HG02943 (cell line): ENCODE data around the gene NPY4R2.
"Not testable (repeated sequence)": the region's sequence is repeated elsewhere in the genome, so short reads cannot be mapped to it uniquely, and the experiment has no call there.

Source experiments
- ATAC-seq: cut with Tn5 transposase; IDR thresholded peaks from one replicate; pipeline ENCODE4 v1.9.1; 2021; ENCODE audit warnings: mild to moderate bottlenecking, low read depth, moderate library complexity; ENCODE audit not compliant: unreplicated experiment

Gene NPY4R2

DNA sequence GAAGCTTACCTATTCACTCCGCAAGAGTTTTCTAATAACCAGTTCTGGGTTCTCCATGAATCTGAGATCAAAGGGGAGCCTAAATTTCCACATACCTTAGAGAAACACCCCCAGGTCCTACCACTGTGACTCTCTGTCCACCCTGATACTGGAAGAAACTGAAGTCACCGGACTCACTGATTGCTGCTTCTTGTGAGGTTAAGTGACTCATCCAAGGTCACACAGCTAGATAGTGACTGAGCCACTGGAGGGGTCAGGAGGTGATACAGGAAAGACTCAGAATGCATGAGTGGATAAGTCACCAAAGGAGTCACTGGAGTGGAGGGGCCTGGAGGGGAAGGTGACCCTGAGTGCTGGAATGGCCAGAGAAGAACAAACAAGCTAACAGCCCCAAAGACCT, 9.8 kb downstream of the NPY4R2 start:
- ATAC-seq, result not testable (repeated sequence)

DNA sequence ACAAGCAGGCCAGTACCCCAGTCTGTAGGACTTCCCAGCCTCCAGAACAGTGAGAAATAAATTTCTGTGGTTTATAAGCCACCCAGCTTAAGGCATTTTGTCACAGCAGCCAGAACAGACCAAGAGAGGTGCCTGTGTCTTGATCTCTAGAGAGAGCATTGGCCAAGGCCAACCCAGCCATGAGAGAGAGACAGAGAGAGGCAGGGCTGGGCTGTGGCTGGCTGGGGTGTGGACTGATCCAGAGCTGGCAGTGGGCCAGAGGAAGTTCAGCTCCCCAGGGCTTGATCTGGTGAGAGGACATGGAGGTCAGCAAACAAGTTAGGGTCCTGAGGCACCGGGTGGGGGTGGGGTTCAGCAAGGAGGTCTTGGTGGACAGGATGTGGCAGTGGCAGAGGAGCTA, 14.4 kb downstream of the NPY4R2 start:
- ATAC-seq, result not testable (repeated sequence)

DNA sequence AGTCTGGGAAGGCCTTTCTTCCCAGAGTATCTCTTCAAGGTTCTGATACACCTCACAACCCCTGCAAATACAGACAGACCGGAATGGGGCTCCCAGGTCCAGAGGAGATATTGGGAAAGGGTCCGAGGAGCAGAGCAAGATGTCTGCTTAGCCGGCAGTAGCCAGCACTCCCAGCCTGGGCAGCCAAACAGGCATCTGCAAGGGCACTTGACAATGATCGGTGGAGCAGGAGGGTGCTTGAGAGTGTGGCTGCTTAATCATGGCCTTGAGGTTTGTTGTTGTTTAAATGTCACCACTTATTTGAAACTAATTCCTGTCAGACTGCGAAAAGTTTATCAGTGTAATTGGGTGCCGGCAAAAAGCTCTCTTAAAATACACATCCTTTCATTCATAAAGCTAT, 15.0 kb downstream of the NPY4R2 start:
- ATAC-seq, result not testable (repeated sequence)

DNA sequence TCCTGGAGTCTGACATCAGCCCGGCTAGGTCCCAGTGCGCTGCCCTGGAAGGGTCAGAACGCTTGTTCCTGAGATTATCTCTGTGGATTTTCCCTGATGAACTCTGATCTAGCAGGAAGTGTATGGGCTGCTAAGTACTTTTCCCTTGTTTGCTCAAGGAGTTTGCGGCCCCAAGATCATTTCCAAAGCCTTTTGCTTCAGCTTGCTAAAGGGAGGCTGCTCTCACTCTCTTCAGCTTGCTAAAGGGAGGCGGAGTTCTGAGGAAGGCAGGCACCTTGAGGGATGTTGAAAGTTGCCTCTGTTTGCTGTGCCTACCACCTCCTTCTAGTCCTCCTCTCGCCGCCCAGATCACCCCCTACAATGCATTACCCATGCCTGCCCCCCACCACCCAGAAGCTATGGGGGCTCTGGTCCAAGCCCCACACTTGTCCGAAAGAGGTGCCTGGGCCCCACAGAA, 18.3 kb downstream of the NPY4R2 start:
- ATAC-seq, result not testable (repeated sequence)

DNA sequence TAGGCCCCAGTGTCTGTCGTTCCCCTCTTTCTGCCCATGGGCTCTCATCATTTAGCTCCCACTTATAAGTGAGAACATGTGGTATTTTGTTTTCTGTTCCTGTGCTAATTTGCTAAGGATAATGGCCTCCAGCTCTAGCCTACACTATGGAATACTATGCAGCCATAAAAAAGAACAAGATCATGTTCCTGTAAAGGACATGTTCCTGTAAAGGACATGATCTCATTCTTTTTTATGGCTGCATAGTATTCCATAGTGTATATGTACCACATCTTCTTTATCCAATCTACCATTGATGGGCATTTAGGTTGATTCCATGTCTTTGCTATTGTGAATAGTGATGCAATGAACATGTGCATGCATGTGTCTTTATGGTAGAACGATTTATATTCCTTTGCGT, 19.2 kb downstream of the NPY4R2 start:
- ATAC-seq, result not testable (repeated sequence)

DNA sequence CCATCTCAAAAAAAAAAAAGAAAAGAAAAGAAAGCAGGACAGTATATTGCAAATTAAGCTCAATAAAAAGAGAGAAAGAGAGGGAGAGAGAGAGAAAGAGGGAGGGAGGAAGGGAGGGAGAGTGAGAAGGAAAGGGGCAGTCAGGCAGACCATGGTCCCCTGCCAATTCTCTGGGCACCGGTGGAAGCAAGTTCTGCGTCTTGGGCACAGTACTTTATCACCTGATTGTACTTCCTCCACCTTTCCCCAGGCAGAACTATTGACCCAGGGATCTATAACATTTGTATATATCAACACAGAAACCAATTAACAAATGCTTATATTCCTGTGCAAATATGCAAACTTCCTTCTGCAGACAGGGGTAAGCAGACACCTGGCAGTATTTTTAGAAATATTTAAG, 22.4 kb downstream of the NPY4R2 start:
- ATAC-seq, result not testable (repeated sequence)

DNA sequence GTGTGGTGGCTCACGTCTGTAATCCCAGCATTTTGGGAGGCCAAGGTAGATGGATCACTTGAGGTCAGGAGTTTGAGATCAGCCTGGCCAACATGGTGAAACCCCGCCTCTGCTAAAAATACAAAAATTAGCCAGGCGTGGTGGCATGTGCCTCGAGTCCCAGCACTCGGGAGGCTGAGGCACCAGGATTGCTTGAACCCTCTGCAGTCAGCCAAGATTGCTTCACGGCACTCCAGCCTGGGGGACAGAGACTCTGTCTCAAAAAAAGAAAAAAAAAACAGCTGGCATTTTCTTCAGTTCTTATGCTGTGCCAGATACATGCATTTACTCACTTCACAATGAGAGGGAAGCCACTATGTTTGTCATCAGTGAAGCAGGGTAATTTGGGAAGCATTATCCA, 22.9 kb downstream of the NPY4R2 start:
- ATAC-seq, result not testable (repeated sequence)

DNA sequence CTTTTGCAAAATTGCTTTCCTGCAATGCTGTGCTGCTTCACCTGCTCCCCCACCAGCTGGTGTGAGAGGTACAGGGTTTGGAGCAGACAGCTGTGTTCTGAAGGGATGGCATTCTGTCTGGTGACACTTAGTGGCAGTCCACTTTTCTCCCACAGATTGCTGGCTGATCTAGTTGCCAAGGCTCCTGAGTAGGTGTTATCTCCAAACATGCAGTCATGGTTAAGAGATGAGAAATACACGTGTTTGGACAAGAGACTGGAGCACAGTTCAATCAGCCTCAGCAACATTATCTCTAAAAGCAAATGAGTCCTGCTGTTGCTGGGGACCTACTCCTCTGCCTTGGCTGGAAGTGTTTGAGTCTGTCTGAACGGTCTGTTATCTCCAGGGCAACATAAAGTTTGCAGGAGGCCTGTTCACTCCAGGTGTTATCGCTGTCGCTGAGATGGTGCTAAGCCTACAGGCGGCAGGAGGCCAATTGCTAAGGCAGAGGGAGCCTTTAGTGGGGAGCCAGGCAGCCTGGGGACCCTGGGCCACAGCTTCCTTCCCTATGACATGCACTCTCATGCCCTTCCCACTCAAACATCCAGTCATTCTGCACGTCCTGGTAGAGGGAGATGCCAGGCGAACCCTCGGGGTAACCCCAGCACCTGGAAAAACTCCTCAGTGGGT, 24.0 kb downstream of the NPY4R2 start:
- not testable (repeated sequence) for ATAC-seq

DNA sequence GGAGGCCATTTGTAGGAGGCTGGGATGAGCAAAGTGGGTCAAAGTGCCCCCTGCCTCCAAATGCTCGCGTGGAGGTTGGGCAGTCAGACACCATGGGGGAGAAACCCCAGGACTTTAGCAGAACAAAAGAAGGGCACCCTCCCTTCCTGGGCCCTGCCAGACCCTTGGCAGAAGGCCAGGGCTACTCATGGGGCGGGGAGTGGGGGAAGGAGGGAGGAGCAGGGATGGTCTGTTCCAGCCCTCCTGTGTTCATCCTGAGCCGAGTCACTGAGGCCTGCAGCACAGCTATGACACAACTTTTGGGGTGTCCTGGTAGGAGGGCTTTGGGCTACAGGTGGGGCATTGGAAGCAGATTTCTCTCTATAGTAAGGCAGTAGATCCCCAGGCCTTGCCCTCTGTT, 24.9 kb downstream of the NPY4R2 start:
- not testable (repeated sequence) for ATAC-seq

DNA sequence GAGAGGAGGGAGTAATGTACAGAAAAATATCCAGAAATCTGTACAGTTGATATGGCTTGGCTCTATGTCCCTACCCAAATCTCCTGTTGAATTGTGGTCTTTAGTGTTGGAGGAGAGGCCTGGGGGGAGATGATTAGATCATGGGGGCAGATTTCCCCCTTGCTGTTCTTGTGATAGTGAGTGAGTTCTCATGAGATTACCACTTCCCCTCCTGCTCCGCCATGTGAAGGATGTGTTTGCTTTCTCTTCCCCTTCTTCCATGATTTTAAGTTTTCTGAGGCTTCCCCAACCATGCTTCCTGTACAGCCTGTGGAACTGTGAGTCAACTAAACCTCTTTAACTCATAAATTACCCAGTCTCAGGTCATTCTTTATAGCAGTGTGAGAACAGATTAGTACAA, 29.0 kb downstream of the NPY4R2 start:
- ATAC-seq, result not testable (repeated sequence)

DNA sequence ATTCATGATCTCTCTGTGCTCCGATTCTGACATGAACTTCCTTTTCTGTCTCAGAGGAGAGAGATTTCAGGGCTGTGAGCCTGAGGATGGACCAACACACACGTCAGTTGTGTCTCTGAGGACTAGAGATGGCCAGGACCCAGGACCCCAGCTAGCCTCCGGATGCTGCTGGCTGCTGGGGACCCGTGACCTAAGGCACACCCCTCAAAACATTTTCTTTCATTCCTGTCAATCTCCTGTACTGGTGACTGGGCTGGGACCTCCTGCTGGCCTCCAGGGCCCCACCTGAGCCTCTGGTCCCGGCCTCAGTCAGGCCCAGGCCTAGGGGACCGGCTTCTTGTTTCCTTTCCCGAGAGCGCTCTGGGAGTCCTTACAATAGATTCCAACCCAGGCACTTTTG, 38.7 kb downstream of the NPY4R2 start:
- ATAC-seq, result not testable (repeated sequence)

DNA sequence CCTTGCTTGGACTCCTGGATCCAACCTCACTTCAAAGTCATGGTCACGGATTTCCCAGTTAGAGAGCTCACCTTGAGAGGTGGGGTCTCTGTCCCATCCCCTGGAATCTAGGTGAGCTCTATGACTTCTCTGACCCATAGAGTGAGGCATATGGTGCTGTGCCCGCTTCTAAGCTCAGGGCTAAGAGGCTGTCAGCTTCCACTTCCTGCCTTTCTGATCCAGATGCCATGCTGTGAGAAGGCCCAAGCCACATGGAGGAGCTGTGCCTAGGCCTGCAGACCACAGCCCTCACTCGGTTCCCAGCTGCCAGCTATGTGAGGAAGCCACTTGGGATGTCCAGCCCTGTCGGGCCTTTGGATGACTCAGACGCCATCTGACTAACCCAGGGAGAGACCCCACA, 41.2 kb downstream of the NPY4R2 start:
- not testable (repeated sequence) for ATAC-seq

DNA sequence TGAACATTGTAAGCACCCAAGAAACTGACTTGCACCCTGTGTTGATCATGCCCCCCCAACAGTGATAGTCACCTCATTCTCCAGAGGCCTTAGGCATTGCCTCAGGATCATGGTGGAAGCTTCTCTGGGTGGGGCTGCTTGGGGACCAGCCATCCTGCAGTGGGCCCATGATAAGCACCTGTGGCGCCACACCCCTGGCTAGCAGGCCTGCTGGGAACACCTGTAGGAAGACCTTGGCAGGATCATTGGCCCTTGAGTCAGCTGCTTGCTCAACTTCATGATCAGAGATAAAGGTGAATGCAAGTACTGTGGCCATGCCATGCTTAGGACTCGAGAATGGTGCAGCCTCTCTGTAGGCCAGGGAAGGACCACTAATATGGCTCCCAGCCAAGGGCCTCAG, 42.2 kb downstream of the NPY4R2 start:
- not testable (repeated sequence) for ATAC-seq

DNA sequence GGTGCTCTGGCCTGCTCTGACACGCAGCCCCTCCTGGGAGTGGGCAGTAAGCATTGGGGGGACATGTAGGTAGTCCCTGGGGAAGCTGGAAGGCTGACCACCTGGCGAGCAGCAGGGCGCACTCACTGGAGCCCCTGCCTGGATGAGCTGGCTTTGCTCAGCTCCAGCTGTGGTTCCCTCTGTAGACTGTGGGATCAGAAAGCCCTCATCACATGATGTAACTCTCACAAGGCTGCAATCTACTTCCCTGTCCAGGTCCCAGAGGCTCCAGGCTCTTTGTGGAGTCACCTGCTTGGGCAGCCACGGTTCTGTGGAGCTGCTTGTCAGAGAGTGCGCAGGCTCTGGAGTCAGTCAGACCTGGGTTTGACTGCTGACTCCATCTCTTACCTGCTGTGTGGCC, 44.3 kb downstream of the NPY4R2 start:
- ATAC-seq, result not testable (repeated sequence)

DNA sequence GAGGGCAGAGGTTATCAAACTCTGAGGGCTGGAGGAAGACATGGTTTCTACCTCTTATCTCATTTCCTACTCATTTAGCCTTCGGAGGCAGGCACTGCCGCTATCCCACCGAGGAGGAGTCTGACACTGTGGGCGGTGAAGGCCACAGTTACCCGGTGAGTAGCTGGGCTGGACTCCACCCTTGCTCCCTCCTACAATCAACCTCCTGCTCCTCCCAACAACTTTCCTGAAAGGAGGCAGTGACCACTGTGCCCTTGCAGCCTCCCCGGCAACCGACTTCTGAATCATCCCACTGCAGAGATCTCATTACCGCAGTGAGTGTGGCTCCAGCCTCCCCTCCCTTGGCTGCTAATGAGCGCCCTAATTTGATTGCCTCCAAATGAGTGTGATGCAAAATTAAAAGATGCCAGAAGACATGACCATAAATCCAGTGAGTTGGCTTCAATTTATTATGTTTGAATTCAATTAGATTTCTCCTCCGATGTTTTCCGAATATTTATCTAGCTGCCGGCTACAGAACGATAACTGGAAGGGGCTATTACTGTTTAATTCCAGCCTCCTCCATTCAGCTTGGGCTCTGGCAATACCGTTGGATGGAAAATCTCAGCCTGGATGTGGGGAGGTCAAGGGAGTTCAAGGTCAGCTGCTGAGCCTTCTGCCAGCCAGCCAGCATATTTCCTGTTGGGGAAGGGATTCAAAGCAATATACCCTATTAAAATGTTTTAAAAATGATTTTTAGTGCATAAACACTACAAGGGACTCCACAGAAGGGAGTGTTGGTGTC, 46.0 kb downstream of the NPY4R2 start:
- not testable (repeated sequence) for ATAC-seq

DNA sequence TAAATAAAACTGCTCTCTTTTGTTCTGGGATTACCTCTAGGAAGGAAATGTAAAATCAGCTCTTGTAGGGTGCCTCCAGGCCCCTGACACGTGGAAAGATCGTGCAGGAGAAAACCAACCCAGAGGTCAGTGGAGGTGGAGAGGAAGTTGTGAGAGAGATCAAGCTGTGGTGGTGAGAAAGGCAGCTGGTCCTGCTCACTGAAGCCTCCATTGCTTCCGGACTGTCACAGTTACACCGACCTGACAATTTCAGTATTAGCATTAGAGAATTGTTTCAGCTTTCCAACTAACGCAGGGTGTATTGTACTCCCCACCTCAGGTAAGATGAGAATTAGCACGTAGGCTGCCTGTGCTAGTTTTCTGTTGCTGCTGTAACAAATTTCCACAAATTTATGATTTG, 50.5 kb downstream of the NPY4R2 start:
- ATAC-seq, result not testable (repeated sequence)

DNA sequence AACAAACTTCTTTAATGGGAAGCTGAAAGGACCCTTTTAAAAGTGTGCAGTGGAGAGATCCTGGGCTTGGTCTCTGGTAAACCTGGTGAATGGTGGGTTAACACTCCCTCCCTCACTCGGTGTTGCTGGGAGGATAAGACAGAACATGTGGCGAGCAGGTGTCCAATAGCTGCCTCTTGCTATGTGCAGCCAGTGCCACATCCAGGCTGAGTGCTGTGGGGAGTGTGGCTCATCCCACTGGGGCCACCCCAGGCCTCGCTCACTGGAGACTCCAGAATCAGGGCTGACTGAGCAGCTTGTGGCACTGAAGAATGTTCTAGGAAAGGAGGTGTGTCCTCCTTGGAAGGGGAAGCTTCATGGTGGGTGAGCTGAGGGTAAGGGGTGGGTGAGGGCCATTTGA, 51.6 kb downstream of the NPY4R2 start:
- ATAC-seq, result not testable (repeated sequence)

DNA sequence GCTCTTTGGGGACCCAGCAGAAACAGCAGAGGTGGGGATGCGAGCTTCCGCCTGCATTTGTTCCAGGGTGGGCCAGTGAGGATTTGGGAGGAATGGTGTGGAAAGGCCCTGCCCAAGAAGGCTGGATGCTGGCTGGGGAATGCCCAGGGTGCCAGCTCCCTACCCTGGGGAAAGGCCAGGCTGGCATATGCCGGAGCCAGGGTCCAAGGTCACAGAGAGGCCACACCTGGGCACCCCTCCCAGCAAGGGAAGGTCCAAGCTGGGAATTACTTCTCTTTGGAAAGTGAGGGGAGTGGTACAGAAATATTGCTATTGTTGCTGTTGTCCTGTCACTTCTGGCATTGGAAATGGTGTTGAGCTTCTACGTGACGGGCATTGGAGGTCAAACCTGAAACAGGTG, 53.1 kb downstream of the NPY4R2 start:
- not testable (repeated sequence) for ATAC-seq

DNA sequence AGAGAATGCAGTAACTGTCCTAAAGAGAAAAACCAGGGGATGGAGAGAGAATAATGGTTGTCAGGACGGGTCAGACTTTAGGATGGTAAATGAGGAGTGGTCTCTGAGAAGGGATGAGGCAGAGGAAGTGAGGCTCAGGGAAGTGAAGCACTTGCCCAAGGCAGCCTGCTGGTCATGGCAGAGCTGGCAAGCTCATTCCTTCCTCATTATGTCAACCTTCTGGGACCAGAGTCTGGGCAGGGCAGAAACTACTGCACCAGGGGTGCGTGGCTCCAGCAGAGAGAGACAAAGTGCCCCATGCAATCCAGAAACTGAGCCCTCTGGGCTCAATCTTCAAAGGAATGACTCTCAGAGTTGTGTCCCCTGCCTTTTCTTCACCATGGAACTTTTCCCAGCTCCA, 53.6 kb downstream of the NPY4R2 start:
- ATAC-seq, result not testable (repeated sequence)
